Fibroblast of lung (primary cell): ENCODE measurements around the gene ANXA2. TPM values are rescaled to one million over a fixed set of nuclear protein-coding genes. Genes with fewer than 3 reads are reported as not detected.
A peak's percentile ranks its signal among the peaks of the same experiment; 100 is the strongest.

ENCODE experiments used
- DNase-seq, 2 donors: peaks; one replicate each; pipeline versions ENCODE4 v3.0.0 to v3.0.0-alpha.2; 2010; ENCODE audit warnings: low read depth in 2 of 2
- H2AFZ ChIP-seq: 2 replicates; pipeline ENCODE4 v1.5.1; 2012; ENCODE audit warnings: low read length, control low read depth, inconsistent platforms
- H3K27ac ChIP-seq: 2 replicates; pipeline ENCODE4 v1.5.1; 2011; ENCODE audit warnings: low read length, control low read depth; ENCODE audit not compliant: insufficient read depth
- H3K27me3 ChIP-seq: 2 replicates; pipeline ENCODE4 v1.5.1; 2011; ENCODE audit warnings: mild to moderate bottlenecking, low read length; ENCODE audit not compliant: control insufficient read depth, insufficient read depth
- H3K36me3 ChIP-seq: 2 replicates; pipeline ENCODE4 v1.5.1; 2011; ENCODE audit warnings: low read length; ENCODE audit not compliant: control insufficient read depth, insufficient read depth
- H3K4me1 ChIP-seq: 2 replicates; pipeline ENCODE4 v1.5.1; 2011; ENCODE audit warnings: low read length; ENCODE audit not compliant: control insufficient read depth, insufficient read depth; ENCODE audit errors: extremely low read depth
- H3K4me2 ChIP-seq: 2 replicates; pipeline ENCODE4 v1.5.1; 2011; ENCODE audit warnings: low read length, control low read depth; ENCODE audit not compliant: insufficient read depth; ENCODE audit errors: extremely low read depth
- H3K4me3 ChIP-seq, 4 experiments: fragments of 200-600 bp in 1 of 4; sonication (generic) in 1 of 4; replicated peaks in 1 of 4; 2 replicates each; pipeline ENCODE4 v1.5.1; 2011 to 2016; ENCODE audit warnings: low read length in 4 of 4, low read depth in 3 of 4, mild to moderate bottlenecking in 3 of 4, control low read depth in 2 of 4, inconsistent platforms in 1 of 4, mixed read lengths in 1 of 4; ENCODE audit not compliant: insufficient read depth in 1 of 4; ENCODE audit errors: control extremely low read depth in 1 of 4
- H3K79me2 ChIP-seq: 2 replicates; pipeline ENCODE4 v1.5.1; 2012; ENCODE audit warnings: mild to moderate bottlenecking, low read length, inconsistent platforms; ENCODE audit not compliant: control insufficient read depth, insufficient read depth
- H3K9ac ChIP-seq: 2 replicates; pipeline ENCODE4 v1.5.1; 2011; ENCODE audit warnings: mild to moderate bottlenecking, low read length, control low read depth; ENCODE audit not compliant: insufficient read depth
- H3K9me3 ChIP-seq: 2 replicates; pipeline ENCODE4 v1.5.1; 2012; ENCODE audit warnings: low read depth, low read length; ENCODE audit not compliant: control insufficient read depth, insufficient read depth
- H4K20me1 ChIP-seq: 2 replicates; pipeline ENCODE4 v1.5.1; 2011; ENCODE audit warnings: low read length; ENCODE audit not compliant: control insufficient read depth, insufficient read depth; ENCODE audit errors: extremely low read depth
- CTCF ChIP-seq, 2 donors: IDR thresholded peaks in 1 of 2; conservative IDR thresholded peaks in 1 of 2; 1 replicate in 1 of 2; 2 replicates in 1 of 2; pipeline ENCODE4 v1.5.1; 2011 to 2012; ENCODE audit warnings: low read length in 2 of 2, control low read depth in 1 of 2, inconsistent platforms in 1 of 2, low read depth in 1 of 2, mild to moderate bottlenecking in 1 of 2
- EZH2 ChIP-seq: IDR thresholded peaks from 2 replicates; pipeline ENCODE4 v1.5.1; 2012; ENCODE audit warnings: low read length, control low read depth, mild to moderate bottlenecking; ENCODE audit errors: missing control alignments
- polyA plus RNA-seq, 2 donors: library from polyadenylated mRNA; depleted of rRNA in 1 of 2; stranded (reverse) in 1 of 2; unstranded in 1 of 2; fragments of >200 nt; gene quantifications; 2 replicates each; pipeline ENCODE4 v1.2.1, GENCODE V29; 2011 to 2012; ENCODE audit warnings: missing spikeins in 1 of 2
- total RNA-seq: library from RNA; depleted of rRNA; stranded (reverse); fragments of >200 nt; gene quantifications from 2 replicates; pipeline ENCODE4 v1.2.1, GENCODE V29; 2014

Gene ANXA2
- total and polyA plus RNA-seq, 2 donors (not counting 1 experiment from before 2014, with no cell fraction given): 2,754 to 4,872 TPM

- H3K4me3 ChIP-seq: peak overlapping the region; percentile 70 to 94 (median 86)
- H3K36me3 ChIP-seq: peaks cover 5% of the 10 kb centered on the region
- TF ChIP-seq CTCF (conservative IDR thresholded peaks at IDR 0.05 in 1 of 2, IDR thresholded peaks at IDR 0.05 in 1 of 2; ENCODE audit: low read depth in 1 of 2, low read length in 2 of 2): no peak
- no peak for TF ChIP-seq EZH2
- no peak overlapping the region for H2AFZ ChIP-seq
- peaks cover 79% of the 10 kb centered on the region for H3K79me2 ChIP-seq
- no peaks in the 10 kb centered on the region for H3K9me3 ChIP-seq
- H3K9ac ChIP-seq: peak overlapping the region; percentile 3
- DNase-seq: peak in 1 of 2 donors; percentile 53
- peaks cover 7% of the 10 kb centered on the region for H4K20me1 ChIP-seq
- peak overlapping the region; percentile 88 for H3K4me2 ChIP-seq
- H3K27ac ChIP-seq: peak overlapping the region; percentile 99
- peaks cover 38% of the 10 kb centered on the region for H3K4me1 ChIP-seq
- H3K27me3 ChIP-seq: no peaks in the 10 kb centered on the region
These were observed 3.1 kb downstream of the ANXA2 start for GRCh38 chr15:60394689-60395097.

GRCh38 chr15:60392986-60393790, 4.6 kb downstream of the ANXA2 start:
- H3K36me3 ChIP-seq: peaks cover 5% of the 10 kb centered on the region

More at GRCh38 chr15:60392986-60393790, 4.6 kb downstream of the ANXA2 start:
- H3K27ac ChIP-seq: peak overlapping the region; percentile 99
- no peak for TF ChIP-seq EZH2
- no peak for TF ChIP-seq CTCF (conservative IDR thresholded peaks at IDR 0.05 in 1 of 2, IDR thresholded peaks at IDR 0.05 in 1 of 2; ENCODE audit: low read depth in 1 of 2, low read length in 2 of 2)
- H3K9me3 ChIP-seq: no peaks in the 10 kb centered on the region
- H2AFZ ChIP-seq: no peak overlapping the region
- H3K27me3 ChIP-seq: no peaks in the 10 kb centered on the region
- DNase-seq: peak; percentile 98 to 99
- peaks cover 94% of the 10 kb centered on the region for H3K79me2 ChIP-seq
- H3K4me3 ChIP-seq: peak overlapping the region; percentile 27 to 94 (median 75)
- H3K4me1 ChIP-seq: peaks cover 34% of the 10 kb centered on the region
- peak overlapping the region; percentile 37 for H3K9ac ChIP-seq
- H4K20me1 ChIP-seq: peaks cover 9% of the 10 kb centered on the region
- H3K4me2 ChIP-seq: peak overlapping the region; percentile 88
